NCI-H510A (cell line): ENCODE data around the gene ZNF560.

ENCODE experiments used
- DNase-seq: peaks from one replicate; lab custom pipeline; 2025; lab: John Stamatoyannopoulos, UW

ZNF560 gene

GRCh38 chr19:9435279-9436268, 62.8 kb downstream of the ZNF560 start, which contains the start of gene ZNF266:
Gene ZNF266, minus strand, starts transcription at chr19:9435573. Its CDS starts 15,484 bp downstream, at chr19:9420089.
- DNase-seq = peak; percentile 83

GRCh38 chr19:9431475-9431874, 66.9 kb downstream of the ZNF560 start:
- no peak for DNase-seq

- DNase-seq = no peak
Observed at GRCh38 chr19:9430444-9430843, 68.0 kb downstream of the ZNF560 start.

- DNase-seq = no peak
Observed at GRCh38 chr19:9427941-9428340, 70.5 kb downstream of the ZNF560 start.
